HFFc6 (cell line): ENCODE data around the gene LSS. TPM values are rescaled to one million over a fixed set of nuclear protein-coding genes. Genes with fewer than 3 reads are reported as not detected.
A peak's percentile ranks its signal among the peaks of the same experiment; 100 is the strongest.

ENCODE experiments used
- DNase-seq: peaks from one replicate; pipeline ENCODE4 v3.0.0-alpha.2; 2018
- H3K27ac Mint-ChIP-seq: 2 replicates; pipeline ENCODE4 v1.8.0; 2020; ENCODE audit warnings: mild to moderate bottlenecking, mixed read lengths
- H3K27me3 Mint-ChIP-seq: 2 replicates; pipeline ENCODE4 v1.8.0; 2021; ENCODE audit warnings: mild to moderate bottlenecking, moderate library complexity, mixed read lengths; ENCODE audit not compliant: insufficient read depth
- H3K36me3 Mint-ChIP-seq: 2 replicates; pipeline ENCODE4 v1.8.0; 2021; ENCODE audit warnings: low read depth, mixed read lengths
- H3K4me1 Mint-ChIP-seq: 2 replicates; pipeline ENCODE4 v1.8.0; 2020; ENCODE audit warnings: low read depth, mixed read lengths
- H3K4me3 Mint-ChIP-seq: 2 replicates; pipeline ENCODE4 v1.8.0; 2020; ENCODE audit warnings: mild to moderate bottlenecking, moderate library complexity, mixed read lengths
- H3K9me3 Mint-ChIP-seq: 2 replicates; pipeline ENCODE4 v1.8.0; 2020; ENCODE audit warnings: mild to moderate bottlenecking, mixed read lengths
- total RNA-seq, 6 experiments: library from RNA; stranded (reverse); fragmentation: NEBNext Ultra II Directional; extraction: Animal tissue kit (Norgen Biotek cat#: 25700); gene quantifications; 2 replicates in 1 of 6; 3 replicates in 5 of 6; pipeline ENCODE4 v1.2.3, GENCODE V29; 2021
- TF ChIP-seq, protein P1 (sequence below): fragments of 200-600 bp; sonication (generic); IDR thresholded peaks from 2 replicates; pipeline ENCODE4 v1.5.0; 2021; ENCODE audit warnings: antibody characterized with exemption, mild to moderate bottlenecking

LSS gene
- total RNA-seq, 6 experiments from 2014 or later = 47.9 to 61.3 (median 50.6) TPM

DNA sequence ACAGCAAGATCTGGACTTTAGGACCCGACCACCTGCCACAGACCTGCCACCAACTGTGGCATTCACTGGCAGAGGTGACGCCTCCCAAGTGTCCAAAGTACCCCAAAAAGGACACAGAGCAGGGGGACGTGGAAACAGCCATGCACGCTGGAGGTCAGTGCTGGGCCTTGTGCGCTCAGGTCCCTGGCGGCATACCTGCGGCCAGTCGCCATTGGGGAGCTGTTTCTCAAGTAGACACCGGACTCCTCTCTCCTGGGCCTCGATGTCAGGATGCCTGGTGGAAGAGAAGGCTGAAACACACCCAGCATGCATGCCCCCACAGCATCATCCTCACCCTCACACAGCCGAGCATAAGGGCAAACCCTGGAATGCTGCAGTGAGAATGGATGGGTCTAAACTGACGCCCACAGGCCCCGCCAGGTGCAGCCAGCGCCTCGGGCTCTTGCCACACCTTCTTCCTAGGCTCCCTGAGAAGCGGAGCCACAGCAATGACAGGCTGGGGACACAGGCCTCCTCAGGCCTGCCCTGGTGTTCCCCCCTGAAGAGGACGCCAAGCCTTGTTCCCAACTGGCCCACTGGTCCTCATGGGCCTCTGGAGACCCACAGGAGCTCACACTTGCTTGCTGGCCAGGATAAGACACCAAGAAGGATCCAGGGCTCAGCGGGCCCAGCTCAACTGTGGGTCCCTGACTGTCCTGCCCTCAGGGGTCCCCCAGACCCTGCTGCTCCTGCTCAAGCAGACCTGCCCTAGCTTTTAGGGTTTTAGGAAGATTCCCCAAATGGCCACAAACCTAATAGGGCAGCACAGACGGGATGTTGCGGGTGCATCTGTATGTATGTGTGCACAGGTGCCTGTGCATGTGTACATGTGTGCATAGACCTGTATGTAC is 36.6 kb downstream of the LSS start:
- H3K36me3 Mint-ChIP-seq = peaks cover 27% of the 10 kb centered on the region
- TF ChIP-seq, protein P1, sequence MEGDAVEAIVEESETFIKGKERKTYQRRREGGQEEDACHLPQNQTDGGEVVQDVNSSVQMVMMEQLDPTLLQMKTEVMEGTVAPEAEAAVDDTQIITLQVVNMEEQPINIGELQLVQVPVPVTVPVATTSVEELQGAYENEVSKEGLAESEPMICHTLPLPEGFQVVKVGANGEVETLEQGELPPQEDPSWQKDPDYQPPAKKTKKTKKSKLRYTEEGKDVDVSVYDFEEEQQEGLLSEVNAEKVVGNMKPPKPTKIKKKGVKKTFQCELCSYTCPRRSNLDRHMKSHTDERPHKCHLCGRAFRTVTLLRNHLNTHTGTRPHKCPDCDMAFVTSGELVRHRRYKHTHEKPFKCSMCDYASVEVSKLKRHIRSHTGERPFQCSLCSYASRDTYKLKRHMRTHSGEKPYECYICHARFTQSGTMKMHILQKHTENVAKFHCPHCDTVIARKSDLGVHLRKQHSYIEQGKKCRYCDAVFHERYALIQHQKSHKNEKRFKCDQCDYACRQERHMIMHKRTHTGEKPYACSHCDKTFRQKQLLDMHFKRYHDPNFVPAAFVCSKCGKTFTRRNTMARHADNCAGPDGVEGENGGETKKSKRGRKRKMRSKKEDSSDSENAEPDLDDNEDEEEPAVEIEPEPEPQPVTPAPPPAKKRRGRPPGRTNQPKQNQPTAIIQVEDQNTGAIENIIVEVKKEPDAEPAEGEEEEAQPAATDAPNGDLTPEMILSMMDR = no peak
- DNase-seq = no peak
- no peaks in the 10 kb centered on the region for H3K9me3 Mint-ChIP-seq
- H3K4me1 Mint-ChIP-seq = peaks cover 33% of the 10 kb centered on the region
- H3K4me3 Mint-ChIP-seq = no peak overlapping the region
- peak overlapping the region; percentile 42; the same call in 1 of the 2 replicates for H3K27ac Mint-ChIP-seq
- peaks cover 2% of the 10 kb centered on the region for H3K27me3 Mint-ChIP-seq

DNA sequence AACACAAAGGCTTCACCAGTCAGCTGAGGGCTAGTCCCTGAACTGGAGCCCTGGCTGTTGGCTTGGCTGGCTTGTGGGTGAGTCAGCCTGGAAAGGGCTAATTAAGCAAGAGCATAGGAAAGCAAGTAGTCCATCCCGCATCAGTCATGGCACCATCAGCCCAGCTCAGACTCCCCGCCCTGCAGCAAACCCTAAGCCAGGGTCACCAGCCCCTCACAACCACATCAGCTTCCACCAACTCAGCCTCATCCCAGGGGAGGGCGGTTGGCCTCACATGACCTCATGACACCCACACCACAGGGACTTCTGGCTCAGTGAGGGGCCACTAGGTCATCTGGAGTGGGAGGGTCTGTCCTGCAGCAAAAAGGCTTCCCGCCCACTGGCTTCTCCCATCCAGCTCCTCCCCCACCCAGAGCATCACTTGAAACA is 37.3 kb downstream of the LSS start:
- H3K9me3 Mint-ChIP-seq = no peaks in the 10 kb centered on the region
- DNase-seq = peak; percentile 81
- peaks cover 33% of the 10 kb centered on the region for H3K4me1 Mint-ChIP-seq
- H3K27me3 Mint-ChIP-seq = peaks cover 2% of the 10 kb centered on the region
- peaks cover 27% of the 10 kb centered on the region for H3K36me3 Mint-ChIP-seq
- H3K27ac Mint-ChIP-seq = peak overlapping the region; percentile 42
- TF ChIP-seq, protein P1 = no peak
- H3K4me3 Mint-ChIP-seq = no peak overlapping the region

DNA sequence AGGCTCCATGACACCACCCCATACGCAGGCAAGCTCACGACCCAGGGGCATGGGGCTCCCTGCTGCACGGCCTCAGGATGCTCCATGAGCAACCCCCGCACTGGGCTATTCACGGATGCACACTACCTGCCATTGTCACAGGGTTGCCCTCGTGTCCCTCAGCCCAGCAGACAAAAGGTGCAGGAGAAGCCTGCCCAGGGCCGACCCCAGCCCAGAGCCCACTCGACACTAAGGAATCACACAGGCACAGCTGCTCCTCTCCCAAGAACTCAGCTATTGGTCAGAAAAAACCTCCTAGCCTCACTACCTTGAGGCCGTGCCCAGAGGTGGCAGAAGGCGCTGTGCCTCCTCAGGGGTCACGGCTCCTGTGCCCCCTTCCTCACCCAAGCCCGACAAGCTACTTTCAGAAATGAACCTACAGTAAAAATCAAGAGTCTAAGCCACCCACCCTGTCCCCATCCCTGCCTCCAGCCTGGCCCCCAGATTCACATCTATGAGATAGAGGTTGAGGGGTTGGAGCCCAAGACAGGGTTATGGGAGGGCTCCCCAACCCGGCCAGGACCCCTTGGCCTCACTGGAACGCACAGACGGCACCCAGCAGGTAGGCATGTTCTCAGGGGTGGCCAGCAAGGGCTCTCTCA is 38.0 kb downstream of the LSS start:
- Mint-ChIP-seq H3K36me3 (peaks cover 27% of the 10 kb centered on the region), H3K4me3 (no peak overlapping the region), H3K27me3 (peaks cover 2% of the 10 kb centered on the region), H3K4me1 (peaks cover 33% of the 10 kb centered on the region), H3K27ac (0 out of 2 replicates have a peak overlapping the region, but pooled peaks have one; percentile 43), H3K9me3 (no peaks in the 10 kb centered on the region)
- no peak for DNase-seq
- TF ChIP-seq, protein P1 = no peak

- H3K27ac Mint-ChIP-seq = no peak overlapping the region
- H3K27me3 Mint-ChIP-seq = peaks cover 2% of the 10 kb centered on the region
- no peak overlapping the region for H3K4me3 Mint-ChIP-seq
- H3K9me3 Mint-ChIP-seq = no peaks in the 10 kb centered on the region
- TF ChIP-seq, protein P1 = no peak
- DNase-seq = no peak
- peaks cover 22% of the 10 kb centered on the region for H3K36me3 Mint-ChIP-seq
- peaks cover 38% of the 10 kb centered on the region for H3K4me1 Mint-ChIP-seq
Measured at GRCh38 chr21:46189959-46190490, 38.5 kb downstream of the LSS start.

DNA sequence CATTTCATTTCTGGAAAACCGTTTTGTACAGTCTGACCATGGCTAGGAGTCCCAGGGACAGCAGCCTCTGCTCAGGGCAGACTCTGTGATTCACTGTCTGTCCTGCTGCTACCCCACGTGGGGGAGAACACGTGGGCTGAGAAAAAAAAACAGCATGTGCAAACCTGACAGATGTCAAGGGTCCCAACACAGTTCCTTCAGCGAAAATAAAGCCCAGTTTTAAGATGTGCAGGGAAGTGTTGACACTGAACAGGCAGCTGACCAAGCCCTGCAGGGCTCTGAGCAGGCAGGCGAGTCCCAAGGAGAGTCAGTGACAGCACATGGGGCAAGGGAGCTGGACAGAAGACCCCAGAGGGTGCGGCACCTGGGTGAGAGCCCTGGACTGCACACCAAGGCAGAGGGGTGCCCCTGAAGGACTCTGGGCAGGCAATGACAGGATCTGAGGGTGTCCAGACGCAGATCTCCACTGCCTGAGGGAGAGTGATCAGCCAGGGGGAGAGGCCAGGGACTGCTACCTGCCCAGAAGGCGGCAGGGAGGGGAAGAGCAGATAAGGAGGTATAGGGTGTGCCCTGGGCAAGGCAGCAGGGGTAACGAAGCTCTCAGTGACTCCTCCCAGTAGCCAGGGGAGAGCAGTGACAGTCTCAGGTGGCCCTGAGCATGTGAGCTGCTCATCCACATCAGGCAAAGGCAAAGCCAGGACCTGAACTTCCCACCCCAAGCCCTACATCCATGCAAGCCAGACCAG is 39.2 kb downstream of the LSS start:
- Mint-ChIP-seq H3K4me1 (peaks cover 41% of the 10 kb centered on the region), H3K4me3 (peak overlapping the region; percentile 50), H3K36me3 (peaks cover 20% of the 10 kb centered on the region), H3K27ac (peak overlapping the region; percentile 72), H3K27me3 (peaks cover 2% of the 10 kb centered on the region), H3K9me3 (no peaks in the 10 kb centered on the region)
- TF ChIP-seq, protein P1 = no peak
- DNase-seq = peak; percentile 39
